HCEC 1CT (cell line): ENCODE results near the gene KIAA1217.

Experiments
- DNase-seq: peaks from one replicate; pipeline ENCODE4 v3.0.0-alpha.2; 2017

KIAA1217 gene

GRCh38 chr10:24515481-24515880 lies 306.5 kb downstream of the KIAA1217 start:
- no peak for DNase-seq

- DNase-seq, result no peak
Measured at GRCh38 chr10:24518411-24518810, 309.5 kb downstream of the KIAA1217 start.

GRCh38 chr10:24518981-24519597 lies 310.2 kb downstream of the KIAA1217 start:
- DNase-seq, result peak; percentile 38

GRCh38 chr10:24519950-24520349 lies 311.0 kb downstream of the KIAA1217 start:
- DNase-seq, result no peak

GRCh38 chr10:24524314-24524713 lies 315.4 kb downstream of the KIAA1217 start:
- no peak for DNase-seq

GRCh38 chr10:24526085-24526649 lies 317.2 kb downstream of the KIAA1217 start:
- DNase-seq, result no peak

GRCh38 chr10:24528946-24529345 lies 320.0 kb downstream of the KIAA1217 start:
- DNase-seq, result no peak

- DNase-seq, result no peak
Measured at GRCh38 chr10:24531439-24531838, 322.5 kb downstream of the KIAA1217 start.

- no peak for DNase-seq
Measured at GRCh38 chr10:24533981-24534380, 325.0 kb downstream of the KIAA1217 start.

GRCh38 chr10:24536636-24537035 lies 327.7 kb downstream of the KIAA1217 start:
- no peak for DNase-seq

- no peak for DNase-seq
Measured at GRCh38 chr10:24541239-24541753, 332.4 kb downstream of the KIAA1217 start.

- no peak for DNase-seq
Measured at GRCh38 chr10:24542314-24543270, 333.7 kb downstream of the KIAA1217 start.

GRCh38 chr10:24544776-24545175 lies 335.8 kb downstream of the KIAA1217 start:
- no peak for DNase-seq

GRCh38 chr10:24545585-24545984 lies 336.6 kb downstream of the KIAA1217 start:
- DNase-seq, result no peak

GRCh38 chr10:24550680-24551079 lies 341.7 kb downstream of the KIAA1217 start:
- no peak for DNase-seq

- DNase-seq, result no peak
Measured at GRCh38 chr10:24551161-24551560, 342.2 kb downstream of the KIAA1217 start.

GRCh38 chr10:24552346-24553016 lies 343.5 kb downstream of the KIAA1217 start:
- DNase-seq, result no peak

- DNase-seq, result no peak
Measured at GRCh38 chr10:24553051-24553612, 344.2 kb downstream of the KIAA1217 start.

GRCh38 chr10:24554036-24554435 lies 345.1 kb downstream of the KIAA1217 start:
- DNase-seq, result no peak

- no peak for DNase-seq
Measured at GRCh38 chr10:24556126-24556749, 347.3 kb downstream of the KIAA1217 start.

- DNase-seq, result peak; percentile 55
Measured at GRCh38 chr10:24556750-24557742, 348.1 kb downstream of the KIAA1217 start.
